ENCODE results near the gene EGF. TPM values are rescaled to one million over a fixed set of nuclear protein-coding genes. Genes with fewer than 3 reads are reported as not detected.

Gene EGF
- total RNA-seq, 2 donors from 2014 or later = 14.6 to 33.7 TPM

DNA sequence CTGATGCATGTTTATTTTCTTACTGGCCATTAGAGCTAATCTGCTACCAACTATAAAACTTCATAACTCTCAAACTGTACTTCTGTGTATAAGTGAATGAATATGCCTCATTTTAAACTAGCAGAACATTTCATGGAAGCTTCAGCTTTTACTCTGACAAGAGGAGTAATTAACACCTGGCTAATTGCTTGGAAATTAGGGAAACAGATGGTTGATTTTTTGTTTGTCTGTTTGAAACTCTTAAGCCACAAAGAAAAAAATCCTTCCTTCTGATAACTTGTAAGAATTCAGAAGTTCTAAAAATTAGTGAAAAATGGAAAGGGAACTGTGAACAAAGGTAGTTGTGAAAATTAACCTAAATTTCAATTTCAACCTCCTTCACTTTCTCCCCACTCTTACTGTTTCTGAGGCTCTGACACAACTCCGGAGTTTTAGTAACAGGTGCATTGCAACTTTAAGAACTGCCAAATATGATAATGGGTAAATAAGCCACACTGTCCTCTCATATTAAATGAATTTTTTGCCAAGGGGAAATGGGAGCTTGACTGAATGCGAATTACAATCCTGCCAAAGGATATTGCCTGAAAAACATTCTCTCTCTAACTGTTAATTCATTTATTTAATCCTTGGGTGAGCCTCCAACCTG is 1.0 kb downstream of the EGF start:
- peak overlapping the region; percentile 51 for H3K4me3 Mint-ChIP-seq
- H3K36me3 Mint-ChIP-seq (ENCODE audit: low read depth) = no peaks in the 10 kb centered on the region

DNA sequence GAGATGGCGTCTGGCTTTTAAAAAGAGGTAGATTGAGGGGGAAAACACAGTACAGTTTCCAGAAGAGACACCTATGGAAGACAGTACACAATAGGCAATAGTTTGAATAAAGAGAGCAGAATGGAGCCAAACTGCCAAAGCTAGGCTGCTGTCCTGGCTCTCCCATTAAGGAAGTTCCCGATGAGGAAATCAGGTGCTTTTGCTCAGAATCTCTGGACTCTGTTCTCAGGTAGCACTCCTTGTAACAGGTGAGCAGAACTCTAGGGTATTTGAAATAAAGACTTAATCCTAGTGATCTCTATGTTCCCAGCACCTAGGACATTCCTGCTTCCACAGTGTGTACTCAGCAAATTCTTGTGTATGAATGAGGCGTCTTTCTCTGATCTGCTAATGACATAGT is 1.6 kb downstream of the EGF start:
- Mint-ChIP-seq H3K4me1 (peaks cover 46% of the 10 kb centered on the region), H3K4me3 (peak overlapping the region; percentile 51), H3K27me3 (ENCODE audit: insufficient read depth) (no peaks in the 10 kb centered on the region), H3K27ac (no peak overlapping the region), H3K36me3 (ENCODE audit: low read depth) (no peaks in the 10 kb centered on the region), H3K9me3 (no peaks in the 10 kb centered on the region)
- peak overlapping the region; percentile 7 for H3K9ac ChIP-seq (ENCODE audit: extremely low read depth, low read length, poor library complexity, severe bottlenecking)
- no peak overlapping the region for H3K27ac ChIP-seq (ENCODE audit: low read depth, low read length)
- WGBS, 2 experiments (ENCODE audit: insufficient coverage in 1 of 2, insufficient read length in 1 of 2) = 85 to 97% methylated on average over 3 of the region's 3 CpGs
- no peaks in the 10 kb centered on the region for H3K36me3 ChIP-seq (ENCODE audit: control insufficient read depth, insufficient read depth, low read length)
- DNase-seq = no peak
- TF ChIP-seq, protein P1, sequence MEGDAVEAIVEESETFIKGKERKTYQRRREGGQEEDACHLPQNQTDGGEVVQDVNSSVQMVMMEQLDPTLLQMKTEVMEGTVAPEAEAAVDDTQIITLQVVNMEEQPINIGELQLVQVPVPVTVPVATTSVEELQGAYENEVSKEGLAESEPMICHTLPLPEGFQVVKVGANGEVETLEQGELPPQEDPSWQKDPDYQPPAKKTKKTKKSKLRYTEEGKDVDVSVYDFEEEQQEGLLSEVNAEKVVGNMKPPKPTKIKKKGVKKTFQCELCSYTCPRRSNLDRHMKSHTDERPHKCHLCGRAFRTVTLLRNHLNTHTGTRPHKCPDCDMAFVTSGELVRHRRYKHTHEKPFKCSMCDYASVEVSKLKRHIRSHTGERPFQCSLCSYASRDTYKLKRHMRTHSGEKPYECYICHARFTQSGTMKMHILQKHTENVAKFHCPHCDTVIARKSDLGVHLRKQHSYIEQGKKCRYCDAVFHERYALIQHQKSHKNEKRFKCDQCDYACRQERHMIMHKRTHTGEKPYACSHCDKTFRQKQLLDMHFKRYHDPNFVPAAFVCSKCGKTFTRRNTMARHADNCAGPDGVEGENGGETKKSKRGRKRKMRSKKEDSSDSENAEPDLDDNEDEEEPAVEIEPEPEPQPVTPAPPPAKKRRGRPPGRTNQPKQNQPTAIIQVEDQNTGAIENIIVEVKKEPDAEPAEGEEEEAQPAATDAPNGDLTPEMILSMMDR (conservative IDR thresholded peaks at IDR 0.05) = no peak
- peaks cover 5% of the 10 kb centered on the region for H3K4me1 ChIP-seq (ENCODE audit: control insufficient read depth, insufficient read depth, low read length)
- H3K27me3 ChIP-seq (ENCODE audit: control insufficient read depth, insufficient read depth, low read length, poor library complexity, severe bottlenecking) = no peaks in the 10 kb centered on the region
- peak overlapping the region; percentile 81 for H3K4me3 ChIP-seq (ENCODE audit: low read length)
- no peaks in the 10 kb centered on the region for H3K9me3 ChIP-seq (ENCODE audit: control insufficient read depth, low read length)

More for the DNA sequence above, 1.0 kb downstream of the EGF start:
- WGBS, 2 experiments (ENCODE audit: insufficient coverage in 1 of 2, insufficient read length in 1 of 2) = 84% methylated on average over 2 of the region's 2 CpGs; no CpG with 5 or more reads in 1 of the 2 experiments
- H3K9me3 Mint-ChIP-seq = no peaks in the 10 kb centered on the region
- no peak for DNase-seq
- no peak overlapping the region for H3K27ac Mint-ChIP-seq
- H3K27me3 ChIP-seq (ENCODE audit: control insufficient read depth, insufficient read depth, low read length, poor library complexity, severe bottlenecking) = no peaks in the 10 kb centered on the region
- TF ChIP-seq, protein P1 (conservative IDR thresholded peaks at IDR 0.05) = no peak
- peaks cover 5% of the 10 kb centered on the region for H3K4me1 ChIP-seq (ENCODE audit: control insufficient read depth, insufficient read depth, low read length)
- no peak overlapping the region for H3K27ac ChIP-seq (ENCODE audit: low read depth, low read length)
- peak overlapping the region; percentile 39 for H3K9ac ChIP-seq (ENCODE audit: extremely low read depth, low read length, poor library complexity, severe bottlenecking)
- H3K27me3 Mint-ChIP-seq (ENCODE audit: insufficient read depth) = no peaks in the 10 kb centered on the region
- peak overlapping the region; percentile 81 for H3K4me3 ChIP-seq (ENCODE audit: low read length)
- peaks cover 46% of the 10 kb centered on the region for H3K4me1 Mint-ChIP-seq
- H3K9me3 ChIP-seq (ENCODE audit: control insufficient read depth, low read length) = no peaks in the 10 kb centered on the region
- H3K36me3 ChIP-seq (ENCODE audit: control insufficient read depth, insufficient read depth, low read length) = no peaks in the 10 kb centered on the region

DNA sequence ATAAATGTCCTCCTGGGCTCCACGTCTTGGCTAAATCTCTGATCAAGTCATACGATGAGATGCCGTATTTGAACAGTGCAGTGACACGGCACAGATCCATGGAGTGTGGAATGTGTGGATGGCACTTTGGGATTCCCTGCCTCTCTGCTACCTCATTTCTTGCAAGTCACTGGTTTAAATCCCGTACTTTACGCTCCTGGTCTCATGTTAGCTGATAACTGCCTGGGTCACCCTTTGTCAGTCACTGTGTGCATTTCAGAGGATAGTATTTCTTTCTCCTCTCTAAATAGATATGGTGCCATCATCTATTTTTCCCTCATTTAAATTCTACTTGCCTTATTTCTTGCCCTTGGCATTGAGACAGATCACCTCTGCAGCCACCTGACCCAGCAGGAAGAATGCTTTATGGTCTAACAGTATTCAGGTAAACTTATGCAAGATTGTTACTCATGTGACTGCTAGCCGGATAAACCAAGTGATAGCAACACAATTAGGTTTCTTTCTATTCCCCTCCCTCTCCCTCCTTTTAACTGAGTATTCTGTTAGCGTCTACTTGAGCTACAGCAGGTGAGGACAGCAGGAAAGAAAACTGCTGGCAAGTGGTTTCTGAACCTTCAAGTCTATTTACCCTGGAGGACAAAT is 2.8 kb downstream of the EGF start:
- TF ChIP-seq, protein P1 (conservative IDR thresholded peaks at IDR 0.05) = no peak
- no peaks in the 10 kb centered on the region for H3K27me3 Mint-ChIP-seq (ENCODE audit: insufficient read depth)
- DNase-seq = no peak
- H3K27ac Mint-ChIP-seq = peak overlapping the region; percentile 8
- peak overlapping the region; percentile 81 for H3K4me3 ChIP-seq (ENCODE audit: low read length)
- H3K4me1 ChIP-seq (ENCODE audit: control insufficient read depth, insufficient read depth, low read length) = peaks cover 5% of the 10 kb centered on the region
- H3K4me3 Mint-ChIP-seq = peak overlapping the region; percentile 28
- 87 to 91% methylated on average over 7 to 8 of the region's 8 CpGs for WGBS, 2 experiments (ENCODE audit: insufficient coverage in 1 of 2, insufficient read length in 1 of 2)
- H3K4me1 Mint-ChIP-seq = peaks cover 46% of the 10 kb centered on the region
- no peaks in the 10 kb centered on the region for H3K9me3 Mint-ChIP-seq
- H3K36me3 Mint-ChIP-seq (ENCODE audit: low read depth) = no peaks in the 10 kb centered on the region
- H3K27ac ChIP-seq (ENCODE audit: low read depth, low read length) = no peak overlapping the region
- no peak overlapping the region for H3K9ac ChIP-seq (ENCODE audit: extremely low read depth, low read length, poor library complexity, severe bottlenecking)
- no peaks in the 10 kb centered on the region for H3K9me3 ChIP-seq (ENCODE audit: control insufficient read depth, low read length)
- no peaks in the 10 kb centered on the region for H3K27me3 ChIP-seq (ENCODE audit: control insufficient read depth, insufficient read depth, low read length, poor library complexity, severe bottlenecking)
- no peaks in the 10 kb centered on the region for H3K36me3 ChIP-seq (ENCODE audit: control insufficient read depth, insufficient read depth, low read length)

Measured in endodermal cell (in vitro differentiated cells).